ENCODE data around the gene RALGAPB. TPM values are rescaled to one million over a fixed set of nuclear protein-coding genes. Genes with fewer than 3 reads are reported as not detected.
"Not testable (repeated sequence)": the region's sequence is repeated elsewhere in the genome, so short reads cannot be mapped to it uniquely, and the experiment has no call there.

Gene RALGAPB
- total RNA-seq, 2 donors from 2014 or later = 50.2 to 51.5 TPM

DNA sequence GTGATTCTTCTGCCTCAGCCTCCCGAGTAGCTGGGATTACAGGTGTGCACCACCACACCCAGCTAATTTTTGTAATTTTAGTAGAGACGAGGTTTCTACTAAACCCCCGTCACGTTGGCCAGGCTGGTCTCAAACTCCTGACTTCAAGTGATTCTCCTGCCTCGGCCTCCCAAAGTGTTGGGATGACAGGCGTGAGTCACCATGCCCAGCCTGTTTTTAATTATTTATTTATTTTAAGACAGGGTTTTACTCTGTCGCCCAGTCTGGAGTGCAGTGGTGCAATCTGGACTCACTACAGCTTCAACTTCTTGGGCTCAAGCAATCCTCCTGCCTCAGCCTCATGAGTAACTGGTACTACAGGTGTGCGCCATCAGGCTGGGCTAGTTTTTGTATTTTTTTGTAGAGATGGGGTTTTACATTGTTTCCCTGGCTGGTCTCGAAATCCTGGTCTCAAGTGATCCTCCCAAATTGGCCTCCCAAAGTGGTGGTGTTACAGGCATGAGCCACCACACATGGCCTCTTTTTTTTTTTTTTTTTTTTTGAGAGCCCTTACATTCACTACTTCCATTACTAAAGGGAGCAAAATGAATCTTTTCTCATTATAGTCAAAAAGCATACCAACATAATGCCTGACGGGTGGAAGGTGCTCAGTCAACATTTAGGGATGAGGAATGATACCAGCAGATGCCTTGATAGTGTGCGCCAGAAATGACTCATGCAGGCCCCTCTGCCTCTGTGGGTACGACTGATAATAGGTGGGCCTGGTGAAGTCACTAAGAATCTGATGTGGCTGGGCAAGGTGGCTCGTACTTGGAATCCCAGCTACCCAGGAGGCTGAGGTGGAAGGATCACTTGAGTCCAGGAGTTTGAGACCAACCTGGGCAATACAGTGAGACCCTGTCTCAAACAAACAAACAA lies 17.8 kb upstream of the RALGAPB start:
- DNase-seq (ENCODE audit: low spot score) = no peak
- TF ChIP-seq, protein P1, sequence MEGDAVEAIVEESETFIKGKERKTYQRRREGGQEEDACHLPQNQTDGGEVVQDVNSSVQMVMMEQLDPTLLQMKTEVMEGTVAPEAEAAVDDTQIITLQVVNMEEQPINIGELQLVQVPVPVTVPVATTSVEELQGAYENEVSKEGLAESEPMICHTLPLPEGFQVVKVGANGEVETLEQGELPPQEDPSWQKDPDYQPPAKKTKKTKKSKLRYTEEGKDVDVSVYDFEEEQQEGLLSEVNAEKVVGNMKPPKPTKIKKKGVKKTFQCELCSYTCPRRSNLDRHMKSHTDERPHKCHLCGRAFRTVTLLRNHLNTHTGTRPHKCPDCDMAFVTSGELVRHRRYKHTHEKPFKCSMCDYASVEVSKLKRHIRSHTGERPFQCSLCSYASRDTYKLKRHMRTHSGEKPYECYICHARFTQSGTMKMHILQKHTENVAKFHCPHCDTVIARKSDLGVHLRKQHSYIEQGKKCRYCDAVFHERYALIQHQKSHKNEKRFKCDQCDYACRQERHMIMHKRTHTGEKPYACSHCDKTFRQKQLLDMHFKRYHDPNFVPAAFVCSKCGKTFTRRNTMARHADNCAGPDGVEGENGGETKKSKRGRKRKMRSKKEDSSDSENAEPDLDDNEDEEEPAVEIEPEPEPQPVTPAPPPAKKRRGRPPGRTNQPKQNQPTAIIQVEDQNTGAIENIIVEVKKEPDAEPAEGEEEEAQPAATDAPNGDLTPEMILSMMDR (IDR thresholded peaks at IDR 0.05) = no peak

GRCh38 chr20:38458314-38458713 lies 14.3 kb upstream of the RALGAPB start:
- Histone ChIP-seq H3K9me3 (no peaks in the 10 kb centered on the region), H3K27ac (no peak overlapping the region), H3K4me3 (no peak overlapping the region), H3K36me3 (no peaks in the 10 kb centered on the region), H3K27me3 (replicated peaks; ENCODE audit: insufficient read depth) (no peaks in the 10 kb centered on the region), H3K4me1 (ENCODE audit: control insufficient read depth in 1 of 2, low read depth in 2 of 2) (no peaks in the 10 kb centered on the region)
- ATAC-seq (ENCODE audit: insufficient number of reproducible peaks, low FRiP score, low read depth) (no peak), DNase-seq (ENCODE audit: low spot score) (no peak)
- TF ChIP-seq, protein P1 (IDR thresholded peaks at IDR 0.05) = no peak

More for the DNA sequence above, 17.8 kb upstream of the RALGAPB start:
- peaks cover 8% of the 10 kb centered on the region for H3K36me3 ChIP-seq
- no peaks in the 10 kb centered on the region for H3K9me3 ChIP-seq
- no peak overlapping the region for H3K27ac ChIP-seq
- no peak overlapping the region for H3K4me3 ChIP-seq
- H3K4me1 ChIP-seq (ENCODE audit: control insufficient read depth in 1 of 2, low read depth in 2 of 2) = no peaks in the 10 kb centered on the region
- no peaks in the 10 kb centered on the region for H3K27me3 ChIP-seq (replicated peaks; ENCODE audit: insufficient read depth)
- ATAC-seq (ENCODE audit: insufficient number of reproducible peaks, low FRiP score, low read depth) = no peak

DNA sequence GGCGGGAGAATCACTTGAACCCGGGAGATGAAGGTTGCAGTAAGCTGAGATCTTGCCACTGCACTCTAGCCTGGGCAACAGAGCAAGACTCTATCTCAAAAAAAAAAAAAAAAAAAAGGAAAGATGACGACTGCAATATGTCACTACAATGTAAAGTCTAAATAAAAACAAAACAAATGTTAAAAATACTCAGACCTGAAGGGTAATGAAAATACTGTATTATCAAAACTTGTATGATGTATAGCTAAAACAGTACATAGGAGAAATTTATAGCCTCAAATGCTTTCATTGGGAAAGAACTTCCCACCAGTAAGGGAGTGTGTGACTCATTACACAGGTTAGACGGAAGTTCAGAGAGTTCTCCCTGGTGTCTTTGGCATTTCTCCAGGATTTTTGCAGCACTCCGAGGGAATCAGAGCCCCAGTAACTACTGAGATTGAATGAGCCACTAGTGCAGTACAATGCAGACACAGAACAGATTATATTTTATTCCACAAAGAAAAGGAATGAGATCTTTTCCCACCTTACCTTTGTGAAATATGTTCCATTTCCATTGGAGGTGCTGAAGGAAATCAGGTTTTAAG lies 12.5 kb upstream of the RALGAPB start:
- ATAC-seq (ENCODE audit: insufficient number of reproducible peaks, low FRiP score, low read depth) = peak; percentile 73
- H3K27me3 ChIP-seq (replicated peaks; ENCODE audit: insufficient read depth) = no peaks in the 10 kb centered on the region
- no peak for DNase-seq (ENCODE audit: low spot score)
- H3K9me3 ChIP-seq = no peaks in the 10 kb centered on the region
- no peaks in the 10 kb centered on the region for H3K4me1 ChIP-seq (ENCODE audit: control insufficient read depth in 1 of 2, low read depth in 2 of 2)
- TF ChIP-seq, protein P1 (IDR thresholded peaks at IDR 0.05) = no peak
- no peak overlapping the region for H3K4me3 ChIP-seq
- H3K27ac ChIP-seq = no peak overlapping the region
- H3K36me3 ChIP-seq = no peaks in the 10 kb centered on the region

- DNase-seq (ENCODE audit: low spot score); H3K4me1 ChIP-seq (ENCODE audit: control insufficient read depth in 1 of 2, low read depth in 2 of 2); H3K27ac ChIP-seq; H3K27me3 ChIP-seq (replicated peaks; ENCODE audit: insufficient read depth); H3K36me3 ChIP-seq; H3K4me3 ChIP-seq; H3K9me3 ChIP-seq; ATAC-seq (ENCODE audit: insufficient number of reproducible peaks, low FRiP score, low read depth): not testable (repeated sequence)
Observed at GRCh38 chr20:38460631-38461030, 12.0 kb upstream of the RALGAPB start.

DNA sequence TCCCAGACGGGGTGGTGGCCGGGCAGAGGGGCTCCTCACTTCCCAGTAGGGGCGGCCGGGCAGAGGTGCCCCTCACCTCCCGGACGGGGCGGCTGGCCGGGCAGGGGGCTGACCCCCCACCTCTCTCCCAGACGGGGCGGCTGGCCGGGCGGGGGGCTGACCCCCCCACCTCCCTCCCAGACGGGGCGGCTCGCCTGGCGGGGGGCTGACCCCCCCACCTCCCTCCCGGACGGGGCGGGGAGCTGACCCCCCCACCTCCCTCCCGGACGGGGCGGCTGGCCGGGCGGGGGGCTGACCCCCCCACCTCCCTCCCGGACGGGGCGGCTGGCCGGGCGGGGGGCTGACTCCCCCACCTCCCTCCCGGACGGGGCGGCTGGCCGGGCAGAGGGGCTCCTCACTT lies 11.5 kb upstream of the RALGAPB start:
- not testable (repeated sequence) for H3K9me3 ChIP-seq; H3K27me3 ChIP-seq (replicated peaks; ENCODE audit: insufficient read depth); ATAC-seq (ENCODE audit: insufficient number of reproducible peaks, low FRiP score, low read depth); H3K4me3 ChIP-seq; H3K27ac ChIP-seq; H3K36me3 ChIP-seq; DNase-seq (ENCODE audit: low spot score); H3K4me1 ChIP-seq (ENCODE audit: control insufficient read depth in 1 of 2, low read depth in 2 of 2)

GRCh38 chr20:38461569-38461968 lies 11.1 kb upstream of the RALGAPB start:
- H3K27ac ChIP-seq; DNase-seq (ENCODE audit: low spot score); H3K4me1 ChIP-seq (ENCODE audit: control insufficient read depth in 1 of 2, low read depth in 2 of 2); H3K27me3 ChIP-seq (replicated peaks; ENCODE audit: insufficient read depth); H3K36me3 ChIP-seq; H3K4me3 ChIP-seq; ATAC-seq (ENCODE audit: insufficient number of reproducible peaks, low FRiP score, low read depth); H3K9me3 ChIP-seq: not testable (repeated sequence)
